GM12874 (cell line): ENCODE data around the gene KCNF1.

ENCODE experiments used
- CTCF ChIP-seq: IDR thresholded peaks from 2 replicates; pipeline ENCODE4 v1.5.1; 2011; ENCODE audit warnings: low read depth, mild to moderate bottlenecking, control low read depth, low read length, moderate library complexity; ENCODE audit not compliant: insufficient read depth

The KCNF1 gene

GRCh38 chr2:10891390-10891789 is 20.3 kb upstream of the KCNF1 start:
- TF ChIP-seq CTCF: no peak

GRCh38 chr2:10891848-10892247 is 19.9 kb upstream of the KCNF1 start:
- TF ChIP-seq CTCF: no peak

GRCh38 chr2:10892316-10892715 is 19.4 kb upstream of the KCNF1 start:
- no peak for TF ChIP-seq CTCF

GRCh38 chr2:10892796-10893350 is 18.9 kb upstream of the KCNF1 start:
- TF ChIP-seq CTCF: no peak

GRCh38 chr2:10894264-10894935 is 17.3 kb upstream of the KCNF1 start:
- TF ChIP-seq CTCF: no peak

GRCh38 chr2:10895231-10895630 is 16.5 kb upstream of the KCNF1 start:
- no peak for TF ChIP-seq CTCF

- TF ChIP-seq CTCF: no peak
These were observed 13.8 kb upstream of the KCNF1 start for GRCh38 chr2:10897956-10898355.
